Measurements from ENCODE around the gene BEST1. TPM values are rescaled to one million over a fixed set of nuclear protein-coding genes. Genes with fewer than 3 reads are reported as not detected.

BEST1 gene
- total and polyA plus RNA-seq, 2 of the 13 experiments (the other 11 are each of a cell fraction or from before 2014, with no cell fraction given), result 0.09 to 0.65 TPM

DNA sequence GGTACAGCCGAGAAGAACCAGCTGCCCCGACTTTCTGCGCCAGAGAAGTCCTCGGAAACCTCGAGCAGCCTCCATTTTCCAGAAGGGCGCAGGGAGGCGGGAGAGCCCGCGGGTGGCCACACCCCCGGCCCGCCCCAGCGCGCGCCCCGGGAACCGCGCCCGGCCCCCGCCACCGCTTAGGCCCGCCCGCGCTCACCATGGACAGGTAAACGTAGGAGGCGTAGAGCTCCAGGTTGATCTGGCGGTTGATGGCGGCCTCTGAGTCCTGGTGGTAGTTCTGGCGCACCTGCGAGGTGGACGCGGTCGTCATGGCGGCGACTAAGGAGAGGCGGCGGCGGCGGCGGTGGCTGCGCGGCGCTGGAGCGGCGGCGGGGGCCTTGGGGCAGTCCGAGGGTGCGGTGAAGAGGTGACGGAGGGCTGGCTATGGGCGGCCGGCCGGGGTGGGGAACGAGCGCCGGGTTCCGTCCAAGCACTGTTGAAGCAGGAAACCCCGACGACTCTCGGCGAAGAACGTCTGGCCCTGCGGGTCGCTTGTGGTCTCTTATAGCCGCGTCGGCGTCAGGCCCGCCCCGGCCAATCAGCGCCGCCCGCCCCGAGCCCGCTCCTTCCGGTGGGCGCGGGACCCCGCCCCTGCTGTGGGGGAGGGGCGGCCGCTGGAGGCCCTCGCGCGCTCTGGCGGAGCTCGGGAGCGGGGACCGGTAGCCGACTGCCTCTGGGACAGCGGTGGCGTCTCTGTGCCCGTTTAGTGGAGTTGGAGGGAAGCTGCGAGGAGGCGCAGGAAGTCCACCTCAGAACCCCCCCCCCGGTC lies 17.2 kb downstream of the BEST1 start, which contains the start of gene FTH1 (continued):
- TF ChIP-seq, protein P1, sequence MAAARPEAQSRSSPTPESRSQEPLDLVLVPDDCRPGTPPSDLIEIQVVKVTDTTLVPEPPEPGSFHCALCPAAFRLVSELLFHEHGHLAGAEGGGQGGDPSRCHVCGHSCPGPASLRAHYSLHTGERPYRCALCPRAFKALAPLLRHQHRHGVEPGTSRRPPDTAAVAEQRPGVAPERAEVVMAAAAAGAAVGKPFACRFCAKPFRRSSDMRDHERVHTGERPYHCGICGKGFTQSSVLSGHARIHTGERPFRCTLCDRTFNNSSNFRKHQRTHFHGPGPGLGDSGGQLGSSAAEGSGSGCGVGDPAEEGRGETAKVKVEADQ (CRISPR knock-in tag; IDR thresholded peaks at IDR 0.05; ENCODE audit: borderline replicate concordance), result no peak
- TF ChIP-seq, protein P2, sequence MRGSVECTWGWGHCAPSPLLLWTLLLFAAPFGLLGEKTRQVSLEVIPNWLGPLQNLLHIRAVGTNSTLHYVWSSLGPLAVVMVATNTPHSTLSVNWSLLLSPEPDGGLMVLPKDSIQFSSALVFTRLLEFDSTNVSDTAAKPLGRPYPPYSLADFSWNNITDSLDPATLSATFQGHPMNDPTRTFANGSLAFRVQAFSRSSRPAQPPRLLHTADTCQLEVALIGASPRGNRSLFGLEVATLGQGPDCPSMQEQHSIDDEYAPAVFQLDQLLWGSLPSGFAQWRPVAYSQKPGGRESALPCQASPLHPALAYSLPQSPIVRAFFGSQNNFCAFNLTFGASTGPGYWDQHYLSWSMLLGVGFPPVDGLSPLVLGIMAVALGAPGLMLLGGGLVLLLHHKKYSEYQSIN (CRISPR knock-in tag; IDR thresholded peaks at IDR 0.05; ENCODE audit: borderline replicate concordance), result no peak
- TF ChIP-seq NR1H2 (CRISPR knock-in tag; IDR thresholded peaks at IDR 0.05; ENCODE audit: borderline replicate concordance, low read depth) (no peak), ZNF747 (CRISPR knock-in tag; IDR thresholded peaks at IDR 0.05; ENCODE audit: borderline replicate concordance) (no peak), CHD2 (IDR thresholded peaks at IDR 0.05; ENCODE audit: low read depth, low read length) (peak; percentile 65), DNMT1 (CRISPR knock-in tag; IDR thresholded peaks at IDR 0.05) (peak; percentile 81), TBL1XR1 (IDR thresholded peaks at IDR 0.05; ENCODE audit: borderline replicate concordance, low read length, partially characterized antibody) (peak; percentile 28), ERF (CRISPR knock-in tag; IDR thresholded peaks at IDR 0.05) (peak; percentile 81), AGO1 (IDR thresholded peaks at IDR 0.05; ENCODE audit: low read depth, low read length, poor library complexity, severe bottlenecking) (no peak), ZNF335 (CRISPR knock-in tag; IDR thresholded peaks at IDR 0.05) (no peak), MAFF (IDR thresholded peaks at IDR 0.05; ENCODE audit: low read depth, low read length) (no peak), TAF15 (IDR thresholded peaks at IDR 0.05; ENCODE audit: low read depth, low read length, poor library complexity, severe bottlenecking) (peak; percentile 57), ZFP62 (CRISPR knock-in tag; IDR thresholded peaks at IDR 0.05) (no peak), HDAC1 (CRISPR knock-in tag; IDR thresholded peaks at IDR 0.05) (peak; percentile 68), HDAC2 (CRISPR knock-in tag; IDR thresholded peaks at IDR 0.05) (no peak), TOE1 (CRISPR knock-in tag; IDR thresholded peaks at IDR 0.05) (0 out of 2 replicates have a peak, but pooled peaks have one; percentile 48), PAWR (CRISPR knock-in tag; IDR thresholded peaks at IDR 0.05; ENCODE audit: borderline replicate concordance) (no peak), ZNF17 (CRISPR knock-in tag; IDR thresholded peaks at IDR 0.05) (no peak), ZNF333 (CRISPR knock-in tag; IDR thresholded peaks at IDR 0.05; ENCODE audit: borderline replicate concordance) (0 out of 2 replicates have a peak, but pooled peaks have one; percentile 66)
- TF ChIP-seq, protein P3, sequence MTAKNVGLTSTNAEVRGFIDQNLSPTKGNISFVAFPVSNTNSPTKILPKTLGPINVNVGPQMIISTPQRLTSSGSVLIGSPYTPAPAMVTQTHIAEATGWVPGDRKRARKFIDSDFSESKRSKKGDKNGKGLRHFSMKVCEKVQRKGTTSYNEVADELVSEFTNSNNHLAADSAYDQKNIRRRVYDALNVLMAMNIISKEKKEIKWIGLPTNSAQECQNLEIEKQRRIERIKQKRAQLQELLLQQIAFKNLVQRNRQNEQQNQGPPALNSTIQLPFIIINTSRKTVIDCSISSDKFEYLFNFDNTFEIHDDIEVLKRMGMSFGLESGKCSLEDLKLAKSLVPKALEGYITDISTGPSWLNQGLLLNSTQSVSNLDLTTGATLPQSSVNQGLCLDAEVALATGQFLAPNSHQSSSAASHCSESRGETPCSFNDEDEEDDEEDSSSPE (CRISPR knock-in tag; IDR thresholded peaks at IDR 0.05), result peak; percentile 75
- TF ChIP-seq, protein P4, sequence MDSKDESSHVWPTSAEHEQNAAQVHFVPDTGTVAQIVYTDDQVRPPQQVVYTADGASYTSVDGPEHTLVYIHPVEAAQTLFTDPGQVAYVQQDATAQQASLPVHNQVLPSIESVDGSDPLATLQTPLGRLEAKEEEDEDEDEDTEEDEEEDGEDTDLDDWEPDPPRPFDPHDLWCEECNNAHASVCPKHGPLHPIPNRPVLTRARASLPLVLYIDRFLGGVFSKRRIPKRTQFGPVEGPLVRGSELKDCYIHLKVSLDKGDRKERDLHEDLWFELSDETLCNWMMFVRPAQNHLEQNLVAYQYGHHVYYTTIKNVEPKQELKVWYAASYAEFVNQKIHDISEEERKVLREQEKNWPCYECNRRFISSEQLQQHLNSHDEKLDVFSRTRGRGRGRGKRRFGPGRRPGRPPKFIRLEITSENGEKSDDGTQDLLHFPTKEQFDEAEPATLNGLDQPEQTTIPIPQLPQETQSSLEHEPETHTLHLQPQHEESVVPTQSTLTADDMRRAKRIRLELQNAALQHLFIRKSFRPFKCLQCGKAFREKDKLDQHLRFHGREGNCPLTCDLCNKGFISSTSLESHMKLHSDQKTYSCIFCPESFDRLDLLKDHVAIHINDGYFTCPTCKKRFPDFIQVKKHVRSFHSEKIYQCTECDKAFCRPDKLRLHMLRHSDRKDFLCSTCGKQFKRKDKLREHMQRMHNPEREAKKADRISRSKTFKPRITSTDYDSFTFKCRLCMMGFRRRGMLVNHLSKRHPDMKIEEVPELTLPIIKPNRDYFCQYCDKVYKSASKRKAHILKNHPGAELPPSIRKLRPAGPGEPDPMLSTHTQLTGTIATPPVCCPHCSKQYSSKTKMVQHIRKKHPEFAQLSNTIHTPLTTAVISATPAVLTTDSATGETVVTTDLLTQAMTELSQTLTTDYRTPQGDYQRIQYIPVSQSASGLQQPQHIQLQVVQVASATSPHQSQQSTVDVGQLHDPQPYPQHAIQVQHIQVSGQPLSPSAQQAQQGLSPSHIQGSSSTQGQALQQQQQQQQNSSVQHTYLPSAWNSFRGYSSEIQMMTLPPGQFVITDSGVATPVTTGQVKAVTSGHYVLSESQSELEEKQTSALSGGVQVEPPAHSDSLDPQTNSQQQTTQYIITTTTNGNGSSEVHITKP (CRISPR knock-in tag; IDR thresholded peaks at IDR 0.05; ENCODE audit: low read depth), result 0 out of 2 replicates have a peak, but pooled peaks have one; percentile 10
- TF ChIP-seq, protein P5, sequence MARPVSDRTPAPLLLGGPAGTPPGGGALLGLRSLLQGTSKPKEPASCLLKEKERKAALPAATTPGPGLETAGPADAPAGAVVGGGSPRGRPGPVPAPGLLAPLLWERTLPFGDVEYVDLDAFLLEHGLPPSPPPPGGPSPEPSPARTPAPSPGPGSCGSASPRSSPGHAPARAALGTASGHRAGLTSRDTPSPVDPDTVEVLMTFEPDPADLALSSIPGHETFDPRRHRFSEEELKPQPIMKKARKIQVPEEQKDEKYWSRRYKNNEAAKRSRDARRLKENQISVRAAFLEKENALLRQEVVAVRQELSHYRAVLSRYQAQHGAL (CRISPR knock-in tag; IDR thresholded peaks at IDR 0.05; ENCODE audit: not compliant biosample characterization), result no peak
